ENCODE results near the gene RSPO3. TPM values are rescaled to one million over a fixed set of nuclear protein-coding genes. Genes with fewer than 3 reads are reported as not detected.

RSPO3 gene
- polyA plus RNA-seq, 1 of the 3 experiments (the other 2 are of a cell fraction), result not detected

DNA sequence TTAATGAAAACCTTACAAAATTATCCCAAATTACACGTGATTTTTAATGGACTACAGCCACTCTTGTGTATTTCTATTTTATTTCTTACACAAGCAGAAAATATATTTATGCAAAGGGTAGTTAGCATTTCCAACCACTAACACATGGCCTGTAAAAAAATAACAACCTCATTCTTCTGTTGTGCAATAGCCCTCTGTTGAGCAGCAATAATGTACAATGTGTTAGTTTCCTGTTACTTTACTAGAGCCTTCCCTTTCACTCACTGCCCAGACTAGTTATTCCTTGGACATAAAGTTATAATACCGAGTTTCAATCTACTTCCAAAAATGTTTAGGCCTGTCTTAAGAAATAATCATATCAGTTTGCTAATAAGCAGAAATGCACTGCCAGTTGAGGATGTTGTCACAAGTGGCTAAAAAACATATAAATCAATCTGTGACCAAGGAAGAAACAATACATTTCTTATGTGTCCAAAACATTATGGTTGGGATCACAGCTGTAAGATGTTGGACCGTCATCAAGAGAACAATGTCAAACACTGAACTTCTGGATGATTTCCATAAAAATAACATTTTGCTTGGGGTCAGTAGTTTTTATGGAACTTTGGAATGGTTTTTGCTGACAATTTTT is 74.6 kb downstream of the RSPO3 start:
- no peaks in the 10 kb centered on the region for H3F3A ChIP-seq (replicated peaks; ENCODE audit: insufficient read depth)
- no peak overlapping the region for H3K4me3 ChIP-seq (ENCODE audit: low read depth in 2 of 2, low read length in 1 of 2)
- no peak overlapping the region for H3K9ac ChIP-seq
- ChIA-PET POLR2A (no interaction called here), CTCF (no interaction called here)
- no peaks in the 10 kb centered on the region for H4K20me1 ChIP-seq (ENCODE audit: insufficient read depth)
- no peak for TF ChIP-seq RXRA (IDR thresholded peaks at IDR 0.05; ENCODE audit: borderline replicate concordance, low read depth)
- TF ChIP-seq RCOR1 (IDR thresholded peaks at IDR 0.05; ENCODE audit: low read length), result no peak
- no peak for TF ChIP-seq EP300 (IDR thresholded peaks at IDR 0.05; ENCODE audit: borderline replicate concordance in 1 of 2, low read depth in 1 of 2, low read length in 1 of 2)
- TF ChIP-seq YY1 (IDR thresholded peaks at IDR 0.05; ENCODE audit: low read depth), result no peak
- TF ChIP-seq, protein P1, sequence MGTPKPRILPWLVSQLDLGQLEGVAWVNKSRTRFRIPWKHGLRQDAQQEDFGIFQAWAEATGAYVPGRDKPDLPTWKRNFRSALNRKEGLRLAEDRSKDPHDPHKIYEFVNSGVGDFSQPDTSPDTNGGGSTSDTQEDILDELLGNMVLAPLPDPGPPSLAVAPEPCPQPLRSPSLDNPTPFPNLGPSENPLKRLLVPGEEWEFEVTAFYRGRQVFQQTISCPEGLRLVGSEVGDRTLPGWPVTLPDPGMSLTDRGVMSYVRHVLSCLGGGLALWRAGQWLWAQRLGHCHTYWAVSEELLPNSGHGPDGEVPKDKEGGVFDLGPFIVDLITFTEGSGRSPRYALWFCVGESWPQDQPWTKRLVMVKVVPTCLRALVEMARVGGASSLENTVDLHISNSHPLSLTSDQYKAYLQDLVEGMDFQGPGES (IDR thresholded peaks at IDR 0.05; ENCODE audit: low read depth, low read length), result no peak
- TF ChIP-seq SIN3A (IDR thresholded peaks at IDR 0.05; ENCODE audit: borderline replicate concordance, low read depth, low read length), result no peak
- TF ChIP-seq GATA2 (CRISPR knock-in tag; IDR thresholded peaks at IDR 0.05), result no peak
- TF ChIP-seq RAD21 (IDR thresholded peaks at IDR 0.05; ENCODE audit: low read length), result no peak
- TF ChIP-seq NRF1 (IDR thresholded peaks at IDR 0.05; ENCODE audit: low read depth, low read length), result no peak
- TF ChIP-seq, protein P2, sequence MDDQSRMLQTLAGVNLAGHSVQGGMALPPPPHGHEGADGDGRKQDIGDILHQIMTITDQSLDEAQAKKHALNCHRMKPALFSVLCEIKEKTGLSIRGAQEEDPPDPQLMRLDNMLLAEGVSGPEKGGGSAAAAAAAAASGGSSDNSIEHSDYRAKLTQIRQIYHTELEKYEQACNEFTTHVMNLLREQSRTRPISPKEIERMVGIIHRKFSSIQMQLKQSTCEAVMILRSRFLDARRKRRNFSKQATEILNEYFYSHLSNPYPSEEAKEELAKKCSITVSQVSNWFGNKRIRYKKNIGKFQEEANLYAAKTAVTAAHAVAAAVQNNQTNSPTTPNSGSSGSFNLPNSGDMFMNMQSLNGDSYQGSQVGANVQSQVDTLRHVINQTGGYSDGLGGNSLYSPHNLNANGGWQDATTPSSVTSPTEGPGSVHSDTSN (IDR thresholded peaks at IDR 0.05), result no peak
- TF ChIP-seq SMC3 (IDR thresholded peaks at IDR 0.05; ENCODE audit: low read depth, low read length), result no peak
- TF ChIP-seq, protein P3, sequence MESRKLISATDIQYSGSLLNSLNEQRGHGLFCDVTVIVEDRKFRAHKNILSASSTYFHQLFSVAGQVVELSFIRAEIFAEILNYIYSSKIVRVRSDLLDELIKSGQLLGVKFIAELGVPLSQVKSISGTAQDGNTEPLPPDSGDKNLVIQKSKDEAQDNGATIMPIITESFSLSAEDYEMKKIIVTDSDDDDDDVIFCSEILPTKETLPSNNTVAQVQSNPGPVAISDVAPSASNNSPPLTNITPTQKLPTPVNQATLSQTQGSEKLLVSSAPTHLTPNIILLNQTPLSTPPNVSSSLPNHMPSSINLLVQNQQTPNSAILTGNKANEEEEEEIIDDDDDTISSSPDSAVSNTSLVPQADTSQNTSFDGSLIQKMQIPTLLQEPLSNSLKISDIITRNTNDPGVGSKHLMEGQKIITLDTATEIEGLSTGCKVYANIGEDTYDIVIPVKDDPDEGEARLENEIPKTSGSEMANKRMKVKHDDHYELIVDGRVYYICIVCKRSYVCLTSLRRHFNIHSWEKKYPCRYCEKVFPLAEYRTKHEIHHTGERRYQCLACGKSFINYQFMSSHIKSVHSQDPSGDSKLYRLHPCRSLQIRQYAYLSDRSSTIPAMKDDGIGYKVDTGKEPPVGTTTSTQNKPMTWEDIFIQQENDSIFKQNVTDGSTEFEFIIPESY (IDR thresholded peaks at IDR 0.05; ENCODE audit: borderline replicate concordance, low read depth), result no peak
- TF ChIP-seq JUND (IDR thresholded peaks at IDR 0.05), result no peak
- no peak for TF ChIP-seq TEAD4 (IDR thresholded peaks at IDR 0.05; ENCODE audit: borderline replicate concordance, insufficient read depth)
- no peak for TF ChIP-seq FOXM1 (IDR thresholded peaks at IDR 0.05; ENCODE audit: low read depth)
- no peaks in the 10 kb centered on the region for H3K9me2 ChIP-seq
- H3K79me2 ChIP-seq (ENCODE audit: insufficient read depth), result no peaks in the 10 kb centered on the region
- H2AFZ ChIP-seq (ENCODE audit: low read depth), result no peak overlapping the region
- no peaks in the 10 kb centered on the region for H3K9me3 ChIP-seq
- no peak overlapping the region for H3K27ac ChIP-seq (ENCODE audit: low read depth in 2 of 2, low read length in 1 of 2)
- no peaks in the 10 kb centered on the region; the same call in 1 of the 2 replicates for H3K27me3 ChIP-seq (ENCODE audit: insufficient read depth)
- no peak for DNase-seq
- whole genome bisulfite sequencing (ENCODE audit: low lambda C conversion rate), result 13% methylated on average over 3 of the region's 3 CpGs
- no peaks in the 10 kb centered on the region for H3K4me1 ChIP-seq (ENCODE audit: control insufficient read depth in 1 of 2, insufficient read depth in 2 of 2, low read depth in 1 of 2, low read length in 1 of 2)
- H3K4me2 ChIP-seq, result no peak overlapping the region
- H3K36me3 ChIP-seq (replicated peaks in 1 of 2; ENCODE audit: control insufficient read depth in 1 of 2, insufficient read depth in 2 of 2, low read length in 1 of 2), result no peaks in the 10 kb centered on the region
